ENCODE results near the gene DYNC1LI2.

DYNC1LI2 gene

DNA sequence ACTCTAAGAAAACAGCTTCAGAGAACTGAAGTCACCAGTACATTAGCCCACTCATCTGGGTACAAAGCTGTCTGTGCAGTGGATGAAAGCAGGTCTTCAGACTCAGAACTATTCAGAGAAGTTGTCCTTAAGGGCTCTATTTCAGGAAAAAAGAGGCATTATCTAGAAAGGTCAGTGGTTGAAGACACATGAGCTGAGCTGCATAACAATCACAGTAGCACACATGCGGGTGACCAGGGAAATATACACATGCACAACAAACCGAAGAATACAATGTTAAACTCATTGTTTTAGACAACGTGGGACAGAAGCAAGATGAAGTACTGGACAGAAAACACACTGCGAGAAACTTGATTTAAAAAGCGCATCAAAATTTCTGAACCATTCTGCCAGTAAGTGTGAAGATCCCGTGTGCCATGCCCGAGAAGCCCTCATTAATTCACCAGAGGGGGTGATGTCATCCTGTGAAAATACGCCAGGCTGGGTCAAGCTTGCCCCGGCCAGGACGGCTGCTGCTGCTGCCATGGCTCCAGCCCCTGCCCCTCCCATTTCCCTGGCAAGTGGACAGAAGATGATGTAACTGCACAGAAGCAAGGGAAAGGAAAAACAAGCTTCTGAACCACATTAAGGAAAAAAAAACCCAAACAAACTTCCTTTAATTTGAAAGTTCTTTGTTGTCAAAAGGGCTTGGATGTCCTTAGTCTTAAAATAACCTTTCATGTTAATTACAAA is 10.1 kb downstream of the DYNC1LI2 start:
- TF ChIP-seq, protein P1, sequence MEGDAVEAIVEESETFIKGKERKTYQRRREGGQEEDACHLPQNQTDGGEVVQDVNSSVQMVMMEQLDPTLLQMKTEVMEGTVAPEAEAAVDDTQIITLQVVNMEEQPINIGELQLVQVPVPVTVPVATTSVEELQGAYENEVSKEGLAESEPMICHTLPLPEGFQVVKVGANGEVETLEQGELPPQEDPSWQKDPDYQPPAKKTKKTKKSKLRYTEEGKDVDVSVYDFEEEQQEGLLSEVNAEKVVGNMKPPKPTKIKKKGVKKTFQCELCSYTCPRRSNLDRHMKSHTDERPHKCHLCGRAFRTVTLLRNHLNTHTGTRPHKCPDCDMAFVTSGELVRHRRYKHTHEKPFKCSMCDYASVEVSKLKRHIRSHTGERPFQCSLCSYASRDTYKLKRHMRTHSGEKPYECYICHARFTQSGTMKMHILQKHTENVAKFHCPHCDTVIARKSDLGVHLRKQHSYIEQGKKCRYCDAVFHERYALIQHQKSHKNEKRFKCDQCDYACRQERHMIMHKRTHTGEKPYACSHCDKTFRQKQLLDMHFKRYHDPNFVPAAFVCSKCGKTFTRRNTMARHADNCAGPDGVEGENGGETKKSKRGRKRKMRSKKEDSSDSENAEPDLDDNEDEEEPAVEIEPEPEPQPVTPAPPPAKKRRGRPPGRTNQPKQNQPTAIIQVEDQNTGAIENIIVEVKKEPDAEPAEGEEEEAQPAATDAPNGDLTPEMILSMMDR (conservative IDR thresholded peaks at IDR 0.05; ENCODE audit: low read depth, low read length) = no peak
- DNase-seq (ENCODE audit: low read depth) = peak; percentile 72
- H3K4me3 ChIP-seq (ENCODE audit: low read length) = no peak overlapping the region

DNA sequence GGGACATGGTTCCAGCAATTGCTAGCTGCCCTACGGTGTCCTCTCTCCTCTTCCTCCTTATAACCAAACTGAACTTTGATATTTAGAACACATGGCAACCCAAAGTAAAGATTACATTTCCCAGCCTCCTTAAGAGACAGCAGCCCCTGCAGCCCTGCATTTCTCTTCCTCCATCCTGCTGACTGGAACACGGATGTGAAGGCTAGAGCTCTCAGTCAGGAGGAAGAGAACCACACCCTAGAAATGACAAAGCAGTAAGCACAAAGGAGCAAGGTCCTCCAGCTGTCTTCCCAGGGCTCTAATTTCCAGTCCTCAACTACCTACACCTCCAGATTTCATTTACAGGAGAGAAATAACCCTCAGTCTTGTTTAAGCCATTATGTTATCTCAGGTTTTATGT is 10.9 kb downstream of the DYNC1LI2 start:
- H3K4me3 ChIP-seq (ENCODE audit: low read length) = no peak overlapping the region
- TF ChIP-seq, protein P1 (conservative IDR thresholded peaks at IDR 0.05; ENCODE audit: low read depth, low read length) = no peak
- no peak for DNase-seq (ENCODE audit: low read depth)

DNA sequence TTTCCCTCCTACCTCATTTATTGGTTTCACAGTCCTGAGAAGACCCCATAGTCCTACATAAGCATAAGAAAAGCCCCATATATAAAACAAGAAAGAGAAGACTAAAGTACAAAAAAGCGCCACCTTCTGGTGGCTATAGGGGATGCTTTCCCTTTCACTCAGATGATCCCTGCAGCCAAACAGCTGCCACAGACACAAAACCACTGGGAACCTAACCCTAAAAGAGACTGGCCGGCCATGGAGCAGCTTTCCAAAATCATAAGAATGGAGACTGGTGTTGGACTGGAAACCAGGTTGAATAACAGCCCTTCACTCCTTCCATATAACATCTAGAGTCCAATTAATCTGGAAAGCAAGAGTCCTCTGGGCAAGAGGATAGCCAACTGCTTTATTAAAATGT is 11.4 kb downstream of the DYNC1LI2 start:
- DNase-seq (ENCODE audit: low read depth) = no peak
- no peak overlapping the region for H3K4me3 ChIP-seq (ENCODE audit: low read length)
- TF ChIP-seq, protein P1 (conservative IDR thresholded peaks at IDR 0.05; ENCODE audit: low read depth, low read length) = peak; percentile 72

DNA sequence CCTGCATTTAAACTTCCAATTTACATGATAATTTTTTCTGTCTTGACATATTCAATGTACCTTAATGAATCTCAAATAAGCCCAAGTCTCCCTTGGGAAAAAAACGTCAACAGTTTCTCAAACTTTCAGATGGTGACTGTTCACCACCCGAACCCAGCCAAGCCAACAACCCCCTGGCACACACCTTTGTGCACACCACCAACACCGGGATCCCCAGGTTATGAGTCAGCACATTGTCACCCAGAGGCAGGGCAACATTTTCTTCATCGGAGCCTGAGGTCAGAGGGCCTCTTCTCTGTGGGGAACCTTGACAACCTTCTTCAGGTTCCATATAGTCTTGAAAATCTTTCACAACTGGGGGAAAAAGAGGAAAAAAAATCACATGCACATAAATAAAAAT is 15.5 kb downstream of the DYNC1LI2 start:
- DNase-seq (ENCODE audit: low read depth) = no peak
- no peak overlapping the region for H3K4me3 ChIP-seq (ENCODE audit: low read length)
- TF ChIP-seq, protein P1 (conservative IDR thresholded peaks at IDR 0.05; ENCODE audit: low read depth, low read length) = no peak

DNA sequence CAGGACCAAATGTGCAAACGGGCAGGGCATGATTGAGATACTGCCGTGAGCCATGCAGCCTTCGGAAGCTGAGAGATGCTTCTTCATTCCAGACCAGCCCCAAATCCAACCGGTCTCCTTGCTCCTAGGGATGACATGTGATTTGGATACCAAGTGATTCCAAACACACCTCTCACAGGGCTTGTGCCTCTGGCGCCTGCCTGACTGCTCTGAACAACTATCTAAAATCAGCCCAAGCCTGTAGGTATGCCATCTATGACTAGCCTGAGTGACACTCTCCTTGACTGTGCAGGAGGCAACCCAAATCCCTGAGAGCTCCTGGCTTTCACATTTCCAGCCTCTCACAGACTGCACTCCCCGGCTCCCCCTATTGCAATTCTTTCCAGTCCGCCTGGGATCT is 20.3 kb downstream of the DYNC1LI2 start:
- no peak for DNase-seq (ENCODE audit: low read depth)
- H3K4me3 ChIP-seq (ENCODE audit: low read length) = no peak overlapping the region
- TF ChIP-seq, protein P1 (conservative IDR thresholded peaks at IDR 0.05; ENCODE audit: low read depth, low read length) = no peak

DNA sequence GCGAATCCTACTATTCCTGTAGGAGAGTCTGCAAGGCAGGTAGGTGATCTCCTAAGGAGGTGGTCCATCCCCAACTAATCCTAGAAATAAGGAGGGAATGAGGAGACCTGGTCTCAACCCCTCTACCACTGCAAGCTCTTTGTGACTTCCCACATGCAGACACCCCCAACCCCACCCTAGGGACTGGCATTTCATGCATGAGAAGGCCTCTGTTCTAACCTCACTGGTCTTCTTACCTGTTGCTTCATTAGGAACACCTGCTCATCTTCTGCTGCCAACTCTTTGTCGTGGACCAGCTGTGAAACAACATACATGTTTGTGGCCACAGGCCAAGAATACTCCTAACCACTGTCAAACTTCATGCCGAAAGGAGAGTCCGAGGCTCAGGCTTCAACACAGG is 22.6 kb downstream of the DYNC1LI2 start:
- no peak overlapping the region for H3K4me3 ChIP-seq (ENCODE audit: low read length)
- DNase-seq (ENCODE audit: low read depth) = no peak
- TF ChIP-seq, protein P1 (conservative IDR thresholded peaks at IDR 0.05; ENCODE audit: low read depth, low read length) = no peak

DNA sequence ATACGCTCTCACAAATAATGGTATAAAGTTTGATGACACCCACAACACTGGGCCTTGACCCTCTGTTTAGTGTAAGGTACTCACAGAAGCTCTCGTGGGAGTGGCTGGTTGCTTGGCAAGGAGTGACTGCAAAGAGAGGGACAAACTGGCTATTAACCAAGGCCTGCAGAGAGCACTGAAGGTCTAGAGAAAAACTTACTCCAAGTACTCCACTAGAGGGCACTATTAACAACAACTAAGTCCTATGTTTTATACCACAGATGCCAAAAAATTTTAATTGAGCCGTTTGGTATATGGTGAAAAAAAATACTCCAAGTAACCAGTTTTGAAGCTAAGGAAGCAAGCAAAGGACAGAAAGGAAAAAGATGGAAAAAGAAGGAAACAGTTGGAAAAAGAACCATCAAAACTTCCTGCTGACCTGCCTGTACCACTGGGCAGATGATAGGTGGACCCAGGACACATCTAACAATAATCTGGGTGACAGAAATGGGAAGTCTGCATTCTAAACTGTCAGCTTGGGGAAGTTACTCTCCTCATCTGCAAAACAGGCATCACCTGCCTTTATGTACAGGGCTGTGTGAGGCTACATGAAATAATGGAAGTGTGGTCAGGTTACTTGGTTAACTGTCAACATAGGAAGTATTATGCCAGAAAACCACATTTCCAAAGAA is 23.2 kb downstream of the DYNC1LI2 start:
- no peak overlapping the region for H3K4me3 ChIP-seq (ENCODE audit: low read length)
- no peak for DNase-seq (ENCODE audit: low read depth)
- TF ChIP-seq, protein P1 (conservative IDR thresholded peaks at IDR 0.05; ENCODE audit: low read depth, low read length) = peak; percentile 63

All from retinal pigment epithelial cell (primary cell).